Ovary (tissue), 9 donors: ENCODE measurements around the gene KRT37. TPM values are rescaled to one million over a fixed set of nuclear protein-coding genes. Genes with fewer than 3 reads are reported as not detected.

Source experiments
- DNase-seq, 5 donors: peaks; one replicate each; pipeline ENCODE4 v3.0.0-alpha.2; 2019 to 2020
- H3K27ac ChIP-seq, 2 donors: fragments of 200-600 bp; one replicate each; pipeline versions ENCODE4 v1.5.1 to v1.8.0; 2019 to 2022
- H3K27me3 ChIP-seq: fragments of 200-600 bp; one replicate; pipeline ENCODE4 v1.8.0; 2022
- H3K36me3 ChIP-seq: fragments of 200-600 bp; sonication (generic); one replicate; pipeline ENCODE4 v1.5.1; 2019
- H3K4me1 ChIP-seq: one replicate; pipeline ENCODE4 v1.8.1; 2013; ENCODE audit warnings: mild to moderate bottlenecking, moderate library complexity; ENCODE audit not compliant: insufficient read depth
- H3K4me3 ChIP-seq: fragments of 200-600 bp; sonication (generic); one replicate; pipeline ENCODE4 v1.5.1; 2017
- H3K9me3 ChIP-seq, 2 donors: fragments of 200-600 bp in 1 of 2; sonication (generic) in 1 of 2; one replicate each; pipeline versions ENCODE4 v1.5.1 to v1.8.1; 2013 to 2019; ENCODE audit warnings: mild to moderate bottlenecking in 1 of 2, moderate library complexity in 1 of 2
- EP300 ChIP-seq: sonication (generic); formaldehyde crosslinking; IDR thresholded peaks from one replicate; pipeline ENCODE4 v1.6.1; 2017; ENCODE audit warnings: antibody characterized with exemption
- POLR2A ChIP-seq: fragments of 450-650 bp; IDR thresholded peaks from one replicate; pipeline ENCODE4 v1.6.1; 2017; ENCODE audit warnings: antibody characterized with exemption, mild to moderate bottlenecking, moderate library complexity
- WGBS, 3 donors: extraction: QIAGEN DNeasy Blood & Tissue Kit in 1 of 3; methylation state at CpG; one replicate each; pipeline versions ENCODE4 v1.1.5 to v1.1.7; 2013 to 2017; 5-methylcytosine and 5-hydroxymethylcytosine counted together
- intact Hi-C, 4 donors: fragments of 100-400 bp; cut with DNase I; formaldehyde crosslinking; loops; one replicate each; pipeline versions ENCODE4 v1.11.0 to v1.15.1; 2022 to 2023
- polyA plus RNA-seq, 2 donors: library from polyadenylated mRNA; stranded (reverse); fragments of 200-250 nt in 1 of 2; fragments of 350-450 nt in 1 of 2; fragmentation: Illumina TruSeq in 1 of 2; extraction: RNeasy Lipid Tissue Mini Kit (QIAGEN cat#74804) in 1 of 2; gene quantifications; one replicate each; pipeline ENCODE4 v1.2.3, GENCODE V29; 2013 to 2014
- small RNA-seq: library from RNA; depleted of rRNA; stranded (forward); fragments of <200 nt; gene quantifications from one replicate; pipeline ENCODE3, GENCODE V24; 2016
- total RNA-seq, 7 donors: library from RNA; depleted of rRNA in 2 of 7; stranded (reverse); fragments of >200 nt in 2 of 7; fragmentation: NEBNext Ultra II Directional in 3 of 7; extraction: Animal tissue kit (Norgen Biotek cat#: 25700) in 3 of 7; gene quantifications; one replicate each; pipeline versions ENCODE4 v1.1.0 to v1.2.4, GENCODE V29; 2016 to 2023
- TF ChIP-seq, protein P1 (sequence below), 3 donors: fragments of 450-650 bp in 2 of 3; fragments of 200-600 bp in 1 of 3; IDR thresholded peaks; one replicate each; pipeline versions ENCODE4 v1.5.1 to v1.8.0; 2016 to 2022; ENCODE audit warnings: antibody characterized with exemption in 3 of 3, mild to moderate bottlenecking in 1 of 3
- donor health status: DM: no; HTN: no; CAD: no; lungs with moderate emphysema.
- donor health status: DM: no; HTN: no; CAD: no.
- donor health status: Bipolar disorder and iron deficiency.
- donor health status: DM: yes; HTN: yes; CAD: no.
- donor health status: DM: no; HTN: no; CAD: no.
- donor health status: DM: yes; HTN: yes; CAD: no.

The KRT37 gene
- total and polyA plus RNA-seq, 9 donors = not detected

DNA sequence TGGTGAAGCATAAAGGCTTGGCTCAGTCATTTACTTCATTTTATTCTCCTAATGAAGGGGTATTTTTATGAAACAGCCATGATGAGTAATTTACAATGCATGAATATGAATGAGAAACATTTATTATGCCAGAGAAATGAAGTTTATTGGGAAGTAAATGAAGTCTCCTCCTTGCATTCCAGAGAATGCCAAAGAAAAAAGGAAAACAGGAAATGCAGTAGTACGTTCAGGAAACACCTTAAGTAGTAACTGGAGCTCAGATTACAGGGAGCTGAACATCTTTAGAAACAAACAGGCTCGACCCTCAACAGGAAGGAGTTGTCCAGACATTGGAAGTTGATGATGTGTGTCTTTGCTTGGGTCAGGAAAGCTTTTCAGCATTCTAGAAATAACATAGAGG is 46.8 kb downstream of the KRT37 start:
- DNase-seq = no peak
- intact Hi-C loops = no loop called here
- WGBS, 3 donors = 0 to 3% (median 2%) methylated on average over 2 of the region's 2 CpGs

More for the DNA sequence above, 46.8 kb downstream of the KRT37 start:
- peaks cover 7% of the 10 kb centered on the region for H3K4me1 ChIP-seq
- no peak overlapping the region for H3K27ac ChIP-seq
- TF ChIP-seq EP300 = no peak
- no peak for TF ChIP-seq POLR2A
- TF ChIP-seq, protein P1, sequence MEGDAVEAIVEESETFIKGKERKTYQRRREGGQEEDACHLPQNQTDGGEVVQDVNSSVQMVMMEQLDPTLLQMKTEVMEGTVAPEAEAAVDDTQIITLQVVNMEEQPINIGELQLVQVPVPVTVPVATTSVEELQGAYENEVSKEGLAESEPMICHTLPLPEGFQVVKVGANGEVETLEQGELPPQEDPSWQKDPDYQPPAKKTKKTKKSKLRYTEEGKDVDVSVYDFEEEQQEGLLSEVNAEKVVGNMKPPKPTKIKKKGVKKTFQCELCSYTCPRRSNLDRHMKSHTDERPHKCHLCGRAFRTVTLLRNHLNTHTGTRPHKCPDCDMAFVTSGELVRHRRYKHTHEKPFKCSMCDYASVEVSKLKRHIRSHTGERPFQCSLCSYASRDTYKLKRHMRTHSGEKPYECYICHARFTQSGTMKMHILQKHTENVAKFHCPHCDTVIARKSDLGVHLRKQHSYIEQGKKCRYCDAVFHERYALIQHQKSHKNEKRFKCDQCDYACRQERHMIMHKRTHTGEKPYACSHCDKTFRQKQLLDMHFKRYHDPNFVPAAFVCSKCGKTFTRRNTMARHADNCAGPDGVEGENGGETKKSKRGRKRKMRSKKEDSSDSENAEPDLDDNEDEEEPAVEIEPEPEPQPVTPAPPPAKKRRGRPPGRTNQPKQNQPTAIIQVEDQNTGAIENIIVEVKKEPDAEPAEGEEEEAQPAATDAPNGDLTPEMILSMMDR (IDR thresholded peaks at IDR 0.05) = no peak
- H3K27me3 ChIP-seq = no peaks in the 10 kb centered on the region
- no peaks in the 10 kb centered on the region for H3K36me3 ChIP-seq
- no peaks in the 10 kb centered on the region for H3K9me3 ChIP-seq
- H3K4me3 ChIP-seq = no peak overlapping the region

Small RNA genes within 50 kb of the gene (small RNA-seq; reads per million reads assigned to genes)
- gene RNU2-32P = not detected

Other genes with a start within 250 kb of the KRT37 start
- gene KRTAP4-2, start 246.4 kb downstream of the KRT37 start, total RNA-seq = not detected
- gene KRTAP4-2, start 246.4 kb downstream of the KRT37 start, polyA plus RNA-seq = not detected
- gene KRTAP4-1, start 239.7 kb downstream of the KRT37 start, total RNA-seq = not detected
- not detected for gene KRTAP4-1, start 239.7 kb downstream of the KRT37 start, polyA plus RNA-seq
- gene KRTAP9-1, start 234.7 kb downstream of the KRT37 start, total RNA-seq = not detected
- not detected for gene KRTAP9-1, start 234.7 kb downstream of the KRT37 start, polyA plus RNA-seq
- gene KRTAP9-2, start 197.9 kb downstream of the KRT37 start, total RNA-seq = not detected
- not detected for gene KRTAP9-2, start 197.9 kb downstream of the KRT37 start, polyA plus RNA-seq
- not detected for gene KRTAP9-3, start 192.1 kb downstream of the KRT37 start, total RNA-seq
- gene KRTAP9-3, start 192.1 kb downstream of the KRT37 start, polyA plus RNA-seq = not detected
- not detected for gene KRTAP9-8, start 186.6 kb downstream of the KRT37 start, total RNA-seq
- not detected for gene KRTAP9-8, start 186.6 kb downstream of the KRT37 start, polyA plus RNA-seq
- not detected for gene KRTAP9-4, start 174.9 kb downstream of the KRT37 start, total RNA-seq
- gene KRTAP9-4, start 174.9 kb downstream of the KRT37 start, polyA plus RNA-seq = not detected
- not detected for gene KRTAP9-9, start 169.2 kb downstream of the KRT37 start, total RNA-seq
- gene KRTAP9-9, start 169.2 kb downstream of the KRT37 start, polyA plus RNA-seq = not detected
- gene KRTAP9-6, start 159.2 kb downstream of the KRT37 start, total RNA-seq = not detected
- not detected for gene KRTAP9-6, start 159.2 kb downstream of the KRT37 start, polyA plus RNA-seq
- gene KRTAP9-7, start 148.9 kb downstream of the KRT37 start, total RNA-seq = not detected
- gene KRTAP9-7, start 148.9 kb downstream of the KRT37 start, polyA plus RNA-seq = not detected
- gene KRTAP29-1, start 121.7 kb downstream of the KRT37 start, total RNA-seq = not detected
- not detected for gene KRTAP29-1, start 121.7 kb downstream of the KRT37 start, polyA plus RNA-seq
- not detected for gene KRTAP16-1, start 115.3 kb downstream of the KRT37 start, total RNA-seq
- gene KRTAP16-1, start 115.3 kb downstream of the KRT37 start, polyA plus RNA-seq = not detected
- gene KRTAP17-1, start 108.9 kb downstream of the KRT37 start, total RNA-seq = not detected
- not detected for gene KRTAP17-1, start 108.9 kb downstream of the KRT37 start, polyA plus RNA-seq
- not detected for gene KRT33A, start 73.8 kb downstream of the KRT37 start, total RNA-seq
- not detected for gene KRT33A, start 73.8 kb downstream of the KRT37 start, polyA plus RNA-seq
- not detected for gene KRT33B, start 54.8 kb downstream of the KRT37 start, total RNA-seq
- not detected for gene KRT33B, start 54.8 kb downstream of the KRT37 start, polyA plus RNA-seq
- gene KRT34, start 42.3 kb downstream of the KRT37 start, total RNA-seq = not detected
- gene KRT34, start 42.3 kb downstream of the KRT37 start, polyA plus RNA-seq = not detected
- not detected for gene KRT31, start 27.0 kb downstream of the KRT37 start, total RNA-seq
- gene KRT31, start 27.0 kb downstream of the KRT37 start, polyA plus RNA-seq = not detected
- not detected for gene KRT38, start 16.4 kb upstream of the KRT37 start, total RNA-seq
- not detected for gene KRT38, start 16.4 kb upstream of the KRT37 start, polyA plus RNA-seq
- under 1 TPM in 2 of 7 donors, not detected in 5; 0.18 to 0.20 TPM for gene KRT32, start 42.8 kb upstream of the KRT37 start, total RNA-seq
- gene KRT32, start 42.8 kb upstream of the KRT37 start, polyA plus RNA-seq = under 1 TPM in 1 of 2 donors, not detected in 1; 0.33 TPM
- not detected for gene KRT35, start 56.6 kb upstream of the KRT37 start, total RNA-seq
- gene KRT35, start 56.6 kb upstream of the KRT37 start, polyA plus RNA-seq = not detected
- not detected for gene KRT36, start 65.3 kb upstream of the KRT37 start, total RNA-seq
- gene KRT36, start 65.3 kb upstream of the KRT37 start, polyA plus RNA-seq = under 1 TPM in 1 of 2 donors, not detected in 1; 0.50 TPM
- gene KRT13, start 81.0 kb upstream of the KRT37 start, total RNA-seq = 1 to 10 TPM in 3 of 7 donors, under 1 TPM in 2, not detected in 2; 0.32 to 3.7 (median 3.2) TPM
- gene KRT13, start 81.0 kb upstream of the KRT37 start, polyA plus RNA-seq = 1 to 10 TPM in 1 of 2 donors, under 1 TPM in 1; 0.16 to 1.1 TPM
- 1 to 10 TPM in 1 of 7 donors, under 1 TPM in 5, not detected in 1; 0.17 to 9.4 (median 0.46) TPM for gene KRT15, start 94.3 kb upstream of the KRT37 start, total RNA-seq
- gene KRT15, start 94.3 kb upstream of the KRT37 start, polyA plus RNA-seq = under 1 TPM; 0.11 to 0.22 TPM
- gene KRT19, start 103.7 kb upstream of the KRT37 start, total RNA-seq = 100 to 1,000 TPM in 4 of 7 donors, 10 to 100 TPM in 3; 68.5 to 653 (median 144) TPM
- 100 to 1,000 TPM in 1 of 2 donors, 10 to 100 TPM in 1; 13.3 to 110 TPM for gene KRT19, start 103.7 kb upstream of the KRT37 start, polyA plus RNA-seq
- gene KRT9, start 147.5 kb upstream of the KRT37 start, total RNA-seq = not detected
- not detected for gene KRT9, start 147.5 kb upstream of the KRT37 start, polyA plus RNA-seq
- 1 to 10 TPM in 1 of 7 donors, under 1 TPM in 2, not detected in 4; 0.38 to 1.1 (median 0.75) TPM for gene KRT14, start 162.3 kb upstream of the KRT37 start, total RNA-seq
- not detected for gene KRT14, start 162.3 kb upstream of the KRT37 start, polyA plus RNA-seq
- 1 to 10 TPM in 1 of 7 donors, not detected in 6; 1.0 TPM for gene KRT16, start 188.2 kb upstream of the KRT37 start, total RNA-seq
- gene KRT16, start 188.2 kb upstream of the KRT37 start, polyA plus RNA-seq = not detected
- gene KRT17, start 200.0 kb upstream of the KRT37 start, total RNA-seq = 10 to 100 TPM in 2 of 7 donors, 1 to 10 TPM in 1, under 1 TPM in 2, not detected in 2; 0.42 to 17.8 (median 2.7) TPM
- under 1 TPM in 1 of 2 donors, not detected in 1; 0.29 TPM for gene KRT17, start 200.0 kb upstream of the KRT37 start, polyA plus RNA-seq